ENCODE results near the gene ZNF831.

The ZNF831 gene

GRCh38 chr20:59141818-59142581 is 21.6 kb upstream of the ZNF831 start:
- DNase-seq (ENCODE audit: low read depth, low spot score), result peak; percentile 54

GRCh38 chr20:59143326-59143725 is 20.3 kb upstream of the ZNF831 start:
- no peak for DNase-seq (ENCODE audit: low read depth, low spot score)

GRCh38 chr20:59144179-59144830 is 19.3 kb upstream of the ZNF831 start:
- no peak for DNase-seq (ENCODE audit: low read depth, low spot score)

- DNase-seq (ENCODE audit: low read depth, low spot score), result no peak
Observed at GRCh38 chr20:59144831-59145196, 18.8 kb upstream of the ZNF831 start.

DNA sequence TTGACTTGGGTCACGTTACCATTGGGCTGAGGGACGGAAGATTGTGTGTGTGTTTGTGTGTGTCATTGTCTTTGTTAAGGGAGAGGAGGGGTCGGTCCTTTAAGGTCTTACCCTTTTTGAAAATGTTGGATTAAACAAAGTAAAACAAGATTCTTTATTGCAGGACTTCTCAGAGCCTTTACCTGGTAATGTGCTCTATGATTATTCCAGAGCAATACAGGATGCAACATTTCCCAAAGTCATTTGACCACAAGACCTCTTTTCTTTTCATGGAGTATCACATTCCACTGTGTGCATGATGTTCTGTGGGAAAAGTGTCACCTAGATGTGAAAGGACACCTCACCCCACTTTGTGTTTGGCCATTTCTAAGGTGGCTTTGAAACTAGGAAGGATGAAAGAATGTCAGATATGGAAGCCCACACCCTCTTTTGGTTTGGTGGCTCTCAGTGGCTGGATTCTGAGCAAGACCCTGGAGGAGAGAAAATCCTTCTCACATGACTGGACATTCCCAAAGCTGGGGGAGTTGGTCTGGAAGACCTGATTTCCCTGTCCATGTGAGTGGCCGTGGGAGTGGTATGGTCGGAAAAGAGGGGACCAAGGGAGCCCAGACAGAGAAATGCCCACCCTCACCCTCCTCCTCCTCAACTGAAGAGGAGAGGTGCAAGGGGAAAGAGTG is 18.2 kb upstream of the ZNF831 start:
- no peak for DNase-seq (ENCODE audit: low read depth, low spot score)

GRCh38 chr20:59145924-59146779 is 17.5 kb upstream of the ZNF831 start:
- DNase-seq (ENCODE audit: low read depth, low spot score), result no peak

- no peak for DNase-seq (ENCODE audit: low read depth, low spot score)
Observed at GRCh38 chr20:59146780-59147565, 16.6 kb upstream of the ZNF831 start.

- no peak for DNase-seq (ENCODE audit: low read depth, low spot score)
Observed at GRCh38 chr20:59147586-59147985, 16.0 kb upstream of the ZNF831 start.

DNA sequence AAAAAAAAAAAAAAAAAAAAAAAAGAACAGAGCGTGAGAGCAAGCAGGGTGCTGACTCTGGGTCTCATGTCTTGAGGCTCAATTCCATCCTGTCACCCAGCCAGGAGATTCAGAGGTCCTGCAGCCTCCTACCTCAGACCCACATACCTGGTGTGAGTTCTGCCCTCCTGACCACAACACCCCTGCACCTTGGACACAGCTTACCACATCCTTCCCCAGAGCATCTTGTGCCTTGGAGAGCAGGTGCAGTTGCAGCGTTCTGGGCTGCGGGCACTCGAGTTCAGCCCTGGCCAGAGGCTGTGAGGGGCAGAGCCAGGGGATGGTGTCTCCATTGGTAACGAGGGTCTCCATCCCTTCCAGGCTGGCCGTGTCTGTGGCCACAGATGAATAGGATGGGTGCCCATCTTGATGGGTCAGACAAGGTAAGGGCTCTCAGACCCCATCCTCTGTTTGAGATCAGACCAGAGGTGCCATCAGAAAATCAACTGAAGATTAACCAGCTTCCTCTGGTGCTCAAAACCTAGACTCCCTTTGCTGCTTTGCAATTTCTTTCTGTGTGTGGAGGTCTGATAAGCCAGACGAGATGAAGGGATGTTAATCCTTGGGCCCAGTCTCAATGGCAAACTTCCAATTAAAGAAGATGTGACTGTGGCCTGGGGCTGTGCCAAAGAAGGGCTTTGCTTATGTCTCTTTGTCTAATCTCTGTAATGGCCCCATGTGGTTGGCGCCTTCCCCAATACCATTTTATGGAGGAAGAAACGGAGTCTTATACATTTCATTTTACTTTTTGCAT is 14.7 kb upstream of the ZNF831 start:
- DNase-seq (ENCODE audit: low read depth, low spot score), result no peak

DNA sequence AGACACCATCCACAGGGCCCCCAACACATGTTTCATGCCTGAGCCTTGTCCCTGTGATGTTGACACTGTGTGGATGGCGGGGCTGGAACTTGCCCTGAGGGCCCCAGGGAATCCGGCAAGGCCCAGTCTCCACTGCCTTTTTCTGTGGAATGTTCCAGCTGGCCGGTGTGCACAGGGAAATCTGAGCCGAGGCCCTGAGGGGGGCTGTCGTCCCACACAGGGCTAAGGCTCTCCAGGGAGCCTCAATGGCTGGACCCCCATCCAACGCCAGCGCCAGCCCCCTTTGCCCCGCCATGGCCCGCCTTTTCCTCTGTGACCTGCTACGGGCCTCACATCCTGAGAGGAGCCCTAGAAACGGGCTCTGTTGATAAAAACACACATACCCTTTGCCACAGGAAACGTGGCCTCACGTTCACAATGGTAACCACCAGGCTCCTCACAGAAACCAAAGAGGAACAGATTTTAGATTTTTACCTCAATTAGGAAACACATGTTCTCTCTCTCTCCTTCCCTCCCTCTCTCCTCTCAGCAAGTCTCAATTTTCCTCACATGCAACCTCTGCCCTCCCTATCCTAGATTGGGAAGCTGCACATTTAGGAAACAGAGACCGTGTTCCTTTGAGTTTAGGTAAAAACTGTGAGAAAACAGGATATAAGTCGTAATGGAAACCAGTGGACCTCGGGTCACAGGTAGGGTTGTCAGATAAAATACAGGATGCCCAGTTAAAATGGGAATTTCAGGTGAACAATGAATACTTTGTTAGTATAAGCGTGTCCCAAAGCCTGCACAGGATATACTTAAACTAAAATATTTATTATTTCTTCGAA is 13.7 kb upstream of the ZNF831 start:
- DNase-seq (ENCODE audit: low read depth, low spot score), result peak; percentile 83

DNA sequence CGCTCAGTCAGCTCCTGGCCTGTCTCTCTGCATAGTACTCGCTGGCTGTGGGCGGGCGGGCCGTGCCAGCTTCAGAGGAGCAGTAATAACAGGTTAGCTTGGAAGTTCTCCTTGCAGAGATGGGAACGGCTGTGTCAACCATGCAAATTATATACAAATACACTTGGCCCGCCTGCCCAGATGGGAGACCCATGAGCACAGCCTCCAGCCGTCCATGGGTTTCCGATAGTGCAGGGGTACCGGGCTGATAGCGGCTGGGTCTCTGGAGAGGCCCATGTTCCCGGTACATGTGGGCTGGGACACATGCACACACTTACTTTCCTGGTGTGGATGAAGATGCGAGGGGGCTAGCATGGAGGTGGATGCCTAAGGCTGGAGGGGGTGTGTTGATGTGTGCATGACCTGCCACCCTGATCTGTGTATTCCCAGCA is 12.8 kb upstream of the ZNF831 start:
- no peak for DNase-seq (ENCODE audit: low read depth, low spot score)

DNA sequence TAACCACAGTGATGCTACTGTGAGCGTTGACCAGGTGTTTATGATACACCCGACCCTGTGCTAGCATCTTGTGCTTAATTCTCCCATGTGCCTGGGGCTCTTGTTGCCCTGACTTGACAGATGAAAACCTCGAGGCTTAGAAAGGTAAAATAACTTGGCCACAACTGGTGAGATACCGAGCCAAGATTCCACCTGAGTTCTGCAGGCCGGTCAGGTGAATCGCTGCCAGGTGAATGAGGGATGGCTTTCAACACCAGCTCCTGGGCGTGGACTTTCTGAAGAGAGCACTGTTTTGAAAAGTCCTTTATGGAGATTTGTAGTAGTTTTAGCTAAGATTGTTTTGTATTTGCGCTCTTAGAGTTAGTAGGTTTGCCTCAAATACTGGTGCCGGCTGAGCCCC is 12.2 kb upstream of the ZNF831 start:
- no peak for DNase-seq (ENCODE audit: low read depth, low spot score)

DNA sequence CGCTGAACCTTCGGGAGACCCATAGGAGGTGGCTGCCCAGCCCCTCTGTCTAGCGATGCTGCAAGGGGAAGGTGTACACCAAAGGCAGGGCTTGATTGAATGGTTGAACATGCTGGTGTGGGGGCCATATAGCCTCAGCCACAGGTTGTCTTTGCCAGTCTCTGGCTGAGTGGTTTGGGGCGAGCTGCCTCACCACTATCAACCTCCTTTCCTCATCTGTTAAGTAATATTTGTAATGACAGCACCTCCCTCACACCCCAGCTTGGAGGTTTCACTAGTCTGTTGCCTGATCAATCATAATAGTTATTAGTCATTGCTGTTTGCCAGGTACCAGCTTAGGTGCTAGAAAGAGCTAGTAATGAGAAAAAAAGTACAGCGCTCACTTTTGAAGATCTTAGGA is 11.8 kb upstream of the ZNF831 start:
- no peak for DNase-seq (ENCODE audit: low read depth, low spot score)

- DNase-seq (ENCODE audit: low read depth, low spot score), result no peak
Observed at GRCh38 chr20:59152559-59153354, 10.9 kb upstream of the ZNF831 start.

- no peak for DNase-seq (ENCODE audit: low read depth, low spot score)
Observed at GRCh38 chr20:59153355-59153681, 10.3 kb upstream of the ZNF831 start.

DNA sequence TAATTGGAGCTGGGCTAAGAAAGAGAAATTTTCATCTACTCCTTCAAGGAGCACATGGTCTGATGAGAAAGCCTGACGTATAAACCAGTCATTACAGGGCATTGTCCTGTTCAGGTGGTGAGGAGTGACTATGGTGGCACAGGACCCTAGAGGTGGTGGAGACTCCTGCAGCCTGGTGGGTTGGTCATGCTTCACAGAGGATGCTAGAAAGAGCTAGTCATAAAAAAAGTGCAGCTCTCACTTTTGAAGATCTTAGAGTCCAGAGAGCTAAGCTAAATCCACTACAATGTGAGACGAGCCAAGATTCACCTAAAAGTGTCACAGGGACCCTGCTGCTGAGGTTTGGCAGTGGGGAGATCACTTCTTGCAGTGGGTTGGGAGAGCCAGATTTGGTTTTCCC is 9.8 kb upstream of the ZNF831 start:
- no peak for DNase-seq (ENCODE audit: low read depth, low spot score)

DNA sequence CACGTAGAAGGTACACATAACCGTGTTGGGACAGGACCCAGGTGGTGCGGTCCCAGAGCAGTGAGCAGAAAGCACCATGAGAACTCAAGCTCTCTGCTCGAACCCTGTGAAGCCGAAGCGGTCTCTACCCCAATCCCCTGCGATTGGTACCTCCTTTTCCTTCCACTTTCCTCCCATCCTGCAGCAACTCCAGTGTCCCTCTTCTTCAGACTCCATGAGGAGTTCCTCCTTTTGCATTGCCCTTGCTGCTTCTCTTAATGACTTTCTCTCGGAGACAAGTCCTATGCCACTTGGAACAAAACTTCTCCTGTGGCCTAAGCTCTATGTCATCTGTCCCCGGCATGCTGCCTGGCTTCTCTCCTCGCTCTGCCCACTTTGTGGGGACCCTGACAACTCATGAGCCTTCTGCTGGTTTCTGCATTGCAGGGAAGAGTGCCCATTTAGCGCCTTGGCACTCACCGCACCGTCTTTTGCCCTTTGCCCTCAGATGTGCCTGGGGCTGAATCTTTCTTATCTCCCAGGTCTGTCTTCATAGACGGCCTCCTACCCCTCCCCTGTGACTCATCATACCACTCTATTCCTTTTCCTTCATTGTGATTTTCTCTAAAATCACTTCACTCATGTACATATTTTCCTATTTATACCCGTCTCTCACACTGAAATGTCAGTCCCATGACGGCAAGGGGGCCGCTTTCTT is 9.2 kb upstream of the ZNF831 start:
- DNase-seq (ENCODE audit: low read depth, low spot score), result no peak

DNA sequence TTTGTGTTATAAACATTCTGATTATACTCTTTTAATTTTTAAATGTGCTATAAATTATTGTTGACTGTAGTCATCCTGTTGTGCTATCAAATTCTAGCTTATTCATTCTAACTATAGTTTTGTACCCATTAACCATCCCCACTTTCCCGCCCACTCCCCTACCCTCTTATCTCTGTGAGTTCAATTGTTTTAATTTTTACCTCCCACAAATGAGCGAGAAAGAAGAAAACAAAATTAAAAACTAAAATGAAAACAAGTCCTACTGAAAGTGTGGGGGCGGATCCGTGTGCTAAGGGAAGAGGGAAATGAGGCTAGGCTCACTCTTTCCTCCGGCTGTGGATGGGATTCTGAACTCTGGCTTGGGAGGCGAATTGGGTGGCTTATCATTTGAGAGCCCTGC is 6.6 kb upstream of the ZNF831 start:
- DNase-seq (ENCODE audit: low read depth, low spot score), result no peak

Data from ELF-1 (cell line).